ENCODE results near the gene RPL23. TPM values are rescaled to one million over a fixed set of nuclear protein-coding genes. Genes with fewer than 3 reads are reported as not detected.

The RPL23 gene
- total and polyA plus RNA-seq, 9 of the 15 experiments (the other 6 are each of a cell fraction or from before 2014, with no cell fraction given) = 1,745 to 3,667 (median 3,096) TPM

- TF ChIP-seq PBX2 (CRISPR knock-in tag; IDR thresholded peaks at IDR 0.05; ENCODE audit: low read depth) = no peak
- no peak for TF ChIP-seq PBX2 (tag; conservative IDR thresholded peaks at IDR 0.05; ENCODE audit: low read depth)
- TF ChIP-seq HLTF (IDR thresholded peaks at IDR 0.05) = peak; percentile 76; the same call in 1 of the 2 replicates
- TF ChIP-seq, protein P1, sequence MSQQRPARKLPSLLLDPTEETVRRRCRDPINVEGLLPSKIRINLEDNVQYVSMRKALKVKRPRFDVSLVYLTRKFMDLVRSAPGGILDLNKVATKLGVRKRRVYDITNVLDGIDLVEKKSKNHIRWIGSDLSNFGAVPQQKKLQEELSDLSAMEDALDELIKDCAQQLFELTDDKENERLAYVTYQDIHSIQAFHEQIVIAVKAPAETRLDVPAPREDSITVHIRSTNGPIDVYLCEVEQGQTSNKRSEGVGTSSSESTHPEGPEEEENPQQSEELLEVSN (IDR thresholded peaks at IDR 0.05; ENCODE audit: borderline replicate concordance in 1 of 2, extremely low read depth in 1 of 2, insufficient read depth in 1 of 2, insufficient read length in 1 of 2, low read depth in 1 of 2, low read length in 1 of 2, poor library complexity in 1 of 2, severe bottlenecking in 1 of 2) = no peak
- no peak for TF ChIP-seq PHB2 (IDR thresholded peaks at IDR 0.05; ENCODE audit: low read depth)
- TF ChIP-seq, protein P2, sequence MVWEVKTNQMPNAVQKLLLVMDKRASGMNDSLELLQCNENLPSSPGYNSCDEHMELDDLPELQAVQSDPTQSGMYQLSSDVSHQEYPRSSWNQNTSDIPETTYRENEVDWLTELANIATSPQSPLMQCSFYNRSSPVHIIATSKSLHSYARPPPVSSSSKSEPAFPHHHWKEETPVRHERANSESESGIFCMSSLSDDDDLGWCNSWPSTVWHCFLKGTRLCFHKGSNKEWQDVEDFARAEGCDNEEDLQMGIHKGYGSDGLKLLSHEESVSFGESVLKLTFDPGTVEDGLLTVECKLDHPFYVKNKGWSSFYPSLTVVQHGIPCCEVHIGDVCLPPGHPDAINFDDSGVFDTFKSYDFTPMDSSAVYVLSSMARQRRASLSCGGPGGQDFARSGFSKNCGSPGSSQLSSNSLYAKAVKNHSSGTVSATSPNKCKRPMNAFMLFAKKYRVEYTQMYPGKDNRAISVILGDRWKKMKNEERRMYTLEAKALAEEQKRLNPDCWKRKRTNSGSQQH (CRISPR knock-in tag; IDR thresholded peaks at IDR 0.05) = no peak
- no peak for TF ChIP-seq ZNF354B (CRISPR knock-in tag; IDR thresholded peaks at IDR 0.05)
- no peak for TF ChIP-seq RBM17 (IDR thresholded peaks at IDR 0.05; ENCODE audit: borderline replicate concordance, low read depth, low read length)
- TF ChIP-seq, protein P3, sequence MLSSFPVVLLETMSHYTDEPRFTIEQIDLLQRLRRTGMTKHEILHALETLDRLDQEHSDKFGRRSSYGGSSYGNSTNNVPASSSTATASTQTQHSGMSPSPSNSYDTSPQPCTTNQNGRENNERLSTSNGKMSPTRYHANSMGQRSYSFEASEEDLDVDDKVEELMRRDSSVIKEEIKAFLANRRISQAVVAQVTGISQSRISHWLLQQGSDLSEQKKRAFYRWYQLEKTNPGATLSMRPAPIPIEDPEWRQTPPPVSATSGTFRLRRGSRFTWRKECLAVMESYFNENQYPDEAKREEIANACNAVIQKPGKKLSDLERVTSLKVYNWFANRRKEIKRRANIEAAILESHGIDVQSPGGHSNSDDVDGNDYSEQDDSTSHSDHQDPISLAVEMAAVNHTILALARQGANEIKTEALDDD (IDR thresholded peaks at IDR 0.05) = no peak
- no peak for TF ChIP-seq PPARD (CRISPR knock-in tag; IDR thresholded peaks at IDR 0.05)
- peak; percentile 33; the same call in 1 of the 2 replicates for TF ChIP-seq DPF2 (IDR thresholded peaks at IDR 0.05)
- TF ChIP-seq, protein P4, sequence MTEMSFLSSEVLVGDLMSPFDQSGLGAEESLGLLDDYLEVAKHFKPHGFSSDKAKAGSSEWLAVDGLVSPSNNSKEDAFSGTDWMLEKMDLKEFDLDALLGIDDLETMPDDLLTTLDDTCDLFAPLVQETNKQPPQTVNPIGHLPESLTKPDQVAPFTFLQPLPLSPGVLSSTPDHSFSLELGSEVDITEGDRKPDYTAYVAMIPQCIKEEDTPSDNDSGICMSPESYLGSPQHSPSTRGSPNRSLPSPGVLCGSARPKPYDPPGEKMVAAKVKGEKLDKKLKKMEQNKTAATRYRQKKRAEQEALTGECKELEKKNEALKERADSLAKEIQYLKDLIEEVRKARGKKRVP (CRISPR knock-in tag; IDR thresholded peaks at IDR 0.05) = no peak
- 0 out of 2 replicates have a peak, but pooled peaks have one; percentile 7 for TF ChIP-seq EGR1 (conservative IDR thresholded peaks at IDR 0.05)
Observed at GRCh38 chr17:38870259-38871165, 17.0 kb upstream of the RPL23 start (continued).
